HG03354 (cell line): Measurements from ENCODE around the gene FTSJ3.
"Not testable (repeated sequence)": the region's sequence is repeated elsewhere in the genome, so short reads cannot be mapped to it uniquely, and the experiment has no call there.

Experiments used
- ATAC-seq: cut with Tn5 transposase; IDR thresholded peaks from one replicate; pipeline ENCODE4 v1.9.1; 2021; ENCODE audit warnings: mild to moderate bottlenecking; ENCODE audit not compliant: unreplicated experiment, poor library complexity, severe bottlenecking

FTSJ3 gene

GRCh38 chr17:63827002-63827800 lies at the start of gene FTSJ3, which contains the start of gene PSMC5:
Gene FTSJ3, minus strand, starts transcription at chr17:63827663. Its CDS starts 761 bp downstream, at chr17:63826902.
Gene PSMC5, plus strand, starts transcription at chr17:63827431. Its CDS starts 60 bp downstream, at chr17:63827491.
- ATAC-seq: peak; percentile 92

- ATAC-seq: not testable (repeated sequence)
Measured at GRCh38 chr17:63874693-63875092, 47.2 kb upstream of the FTSJ3 start.

GRCh38 chr17:63874061-63874626 lies 46.7 kb upstream of the FTSJ3 start:
- not testable (repeated sequence) for ATAC-seq

GRCh38 chr17:63873577-63873976 lies 46.1 kb upstream of the FTSJ3 start, which contains the start of gene CSH2:
Gene CSH2, minus strand, starts transcription at chr17:63873677. Its CDS starts 63 bp downstream, at chr17:63873614.
- ATAC-seq: not testable (repeated sequence)

GRCh38 chr17:63871646-63872365 lies 44.3 kb upstream of the FTSJ3 start:
- not testable (repeated sequence) for ATAC-seq

- not testable (repeated sequence) for ATAC-seq
Measured at GRCh38 chr17:63870292-63870665, 42.8 kb upstream of the FTSJ3 start.

- not testable (repeated sequence) for ATAC-seq
Measured at GRCh38 chr17:63869491-63870291, 42.2 kb upstream of the FTSJ3 start.

GRCh38 chr17:63866625-63867024 lies 39.2 kb upstream of the FTSJ3 start:
- not testable (repeated sequence) for ATAC-seq

- ATAC-seq: no peak
Measured at GRCh38 chr17:63859257-63859656, 31.8 kb upstream of the FTSJ3 start.

- not testable (repeated sequence) for ATAC-seq
Measured at GRCh38 chr17:63856425-63856824, 29.0 kb upstream of the FTSJ3 start.

- ATAC-seq: no peak
Measured at GRCh38 chr17:63855185-63855584, 27.7 kb upstream of the FTSJ3 start.

- no peak for ATAC-seq
Measured at GRCh38 chr17:63854709-63855108, 27.2 kb upstream of the FTSJ3 start.

GRCh38 chr17:63853260-63853659 lies 25.8 kb upstream of the FTSJ3 start:
- ATAC-seq: no peak

- no peak for ATAC-seq
Measured at GRCh38 chr17:63850401-63850800, 22.9 kb upstream of the FTSJ3 start.

- peak; percentile 94 for ATAC-seq
Measured at GRCh38 chr17:63848834-63849689, 21.6 kb upstream of the FTSJ3 start.

- no peak for ATAC-seq
Measured at GRCh38 chr17:63847525-63848249, 20.2 kb upstream of the FTSJ3 start.

GRCh38 chr17:63845509-63845908 lies 18.0 kb upstream of the FTSJ3 start:
- ATAC-seq: no peak
